ENCODE results near the gene GNG11. TPM values are rescaled to one million over a fixed set of nuclear protein-coding genes. Genes with fewer than 3 reads are reported as not detected.

GNG11 gene
- polyA plus RNA-seq, 1 donor (not counting 4 experiments of a cell fraction or from before 2014, with no cell fraction given), result 1.0 TPM

DNA sequence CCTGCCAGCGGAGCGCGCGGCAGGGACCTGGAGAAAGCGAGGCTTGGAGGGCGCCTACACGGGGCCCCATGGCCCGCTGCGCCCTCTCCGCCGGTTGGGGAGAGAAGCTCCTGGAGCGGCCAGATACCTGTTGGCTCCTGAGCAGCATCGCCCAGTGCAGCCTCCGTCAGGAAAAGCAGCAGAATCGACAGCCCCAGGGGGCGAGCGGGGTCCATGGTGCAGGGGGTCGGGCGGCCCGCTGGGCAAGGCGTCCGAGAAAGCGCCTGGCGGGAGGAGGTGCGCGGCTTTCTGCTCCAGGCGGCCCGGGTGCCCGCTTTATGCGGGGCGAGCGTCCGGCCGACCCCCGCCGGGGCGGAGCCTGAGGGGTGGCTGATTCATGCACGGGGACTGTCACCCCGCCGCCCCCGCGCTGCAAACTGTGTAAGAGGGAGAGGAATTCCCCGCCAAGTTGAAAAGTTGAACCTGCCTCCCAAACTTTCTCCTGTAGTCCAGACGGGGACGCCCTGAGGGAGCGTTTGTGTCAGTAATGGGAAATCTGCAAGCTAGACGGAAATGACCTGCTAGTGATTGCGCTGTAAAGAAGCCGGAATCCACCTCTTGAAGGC lies 31.0 kb upstream of the GNG11 start, which contains the start of gene TFPI2:
Gene TFPI2 (minus strand): TSS at position 290 of the 605 bp plus-strand sequence. CDS start 75 bp downstream, at position 215.
- H3K27me3 ChIP-seq (ENCODE audit: control insufficient read depth, extremely low read depth, insufficient read depth, low read length), result no peaks in the 10 kb centered on the region
- peak within 1 kb of the TSS; percentile 50 to 83 (median 77) for H3K4me3 ChIP-seq (ENCODE audit: control insufficient read depth in 2 of 3, extremely low read depth in 1 of 3, insufficient read depth in 2 of 3, low read depth in 1 of 3, low read length in 3 of 3)
- H3K4me1 ChIP-seq (ENCODE audit: control insufficient read depth, extremely low read depth, insufficient read depth, low read length), result peaks cover 11% of the 10 kb centered on the region
- H4K20me1 ChIP-seq (ENCODE audit: control insufficient read depth, extremely low read depth, insufficient read depth, low read length), result no peaks in the 10 kb centered on the region
- H2AFZ ChIP-seq (ENCODE audit: control insufficient read depth, low read length), result peak within 1 kb of the TSS; percentile 85
- H3K4me2 ChIP-seq (ENCODE audit: control insufficient read depth, extremely low read depth, insufficient read depth, low read depth, low read length), result peak within 1 kb of the TSS; percentile 86
- H3K9me3 ChIP-seq (ENCODE audit: control insufficient read depth, low read depth, low read length), result no peaks in the 10 kb centered on the region
- TF ChIP-seq, protein P1, sequence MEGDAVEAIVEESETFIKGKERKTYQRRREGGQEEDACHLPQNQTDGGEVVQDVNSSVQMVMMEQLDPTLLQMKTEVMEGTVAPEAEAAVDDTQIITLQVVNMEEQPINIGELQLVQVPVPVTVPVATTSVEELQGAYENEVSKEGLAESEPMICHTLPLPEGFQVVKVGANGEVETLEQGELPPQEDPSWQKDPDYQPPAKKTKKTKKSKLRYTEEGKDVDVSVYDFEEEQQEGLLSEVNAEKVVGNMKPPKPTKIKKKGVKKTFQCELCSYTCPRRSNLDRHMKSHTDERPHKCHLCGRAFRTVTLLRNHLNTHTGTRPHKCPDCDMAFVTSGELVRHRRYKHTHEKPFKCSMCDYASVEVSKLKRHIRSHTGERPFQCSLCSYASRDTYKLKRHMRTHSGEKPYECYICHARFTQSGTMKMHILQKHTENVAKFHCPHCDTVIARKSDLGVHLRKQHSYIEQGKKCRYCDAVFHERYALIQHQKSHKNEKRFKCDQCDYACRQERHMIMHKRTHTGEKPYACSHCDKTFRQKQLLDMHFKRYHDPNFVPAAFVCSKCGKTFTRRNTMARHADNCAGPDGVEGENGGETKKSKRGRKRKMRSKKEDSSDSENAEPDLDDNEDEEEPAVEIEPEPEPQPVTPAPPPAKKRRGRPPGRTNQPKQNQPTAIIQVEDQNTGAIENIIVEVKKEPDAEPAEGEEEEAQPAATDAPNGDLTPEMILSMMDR (optimal IDR thresholded peaks at IDR 0.05 in 1 of 3, IDR thresholded peaks at IDR 0.05 in 1 of 3, conservative IDR thresholded peaks at IDR 0.05 in 1 of 3; ENCODE audit: extremely low read depth in 1 of 3, insufficient read depth in 2 of 3, low read length in 3 of 3), result peak in 2 of 3 experiments; percentile 19 to 39
- no peak for TF ChIP-seq EZH2 (IDR thresholded peaks at IDR 0.05; ENCODE audit: low read length)
- H3K9ac ChIP-seq (ENCODE audit: control insufficient read depth, extremely low read depth, insufficient read depth, low read length), result peak within 1 kb of the TSS; percentile 80
- H3K36me3 ChIP-seq (ENCODE audit: control insufficient read depth in 2 of 2, extremely low read depth in 1 of 2, insufficient read depth in 2 of 2, low read length in 2 of 2), result no peaks in the 10 kb centered on the region
- no peaks in the 10 kb centered on the region for H3K9me1 ChIP-seq (ENCODE audit: control insufficient read depth, extremely low read depth, insufficient read depth, low read length)
- dilution Hi-C loops (cut with MboI; ENCODE audit: extremely low pct_ligation_motif_present, low sequenced_read_pairs), result no loop called here
- H3K79me2 ChIP-seq (ENCODE audit: control insufficient read depth, insufficient read depth, low read length), result no peaks in the 10 kb centered on the region
- H3K27ac ChIP-seq (ENCODE audit: control insufficient read depth, insufficient read depth, low read length), result peak within 1 kb of the TSS; percentile 73
- DNase-seq (ENCODE audit: low read depth, low spot score), result no peak
- peak; percentile 68 for FAIRE-seq

DNA sequence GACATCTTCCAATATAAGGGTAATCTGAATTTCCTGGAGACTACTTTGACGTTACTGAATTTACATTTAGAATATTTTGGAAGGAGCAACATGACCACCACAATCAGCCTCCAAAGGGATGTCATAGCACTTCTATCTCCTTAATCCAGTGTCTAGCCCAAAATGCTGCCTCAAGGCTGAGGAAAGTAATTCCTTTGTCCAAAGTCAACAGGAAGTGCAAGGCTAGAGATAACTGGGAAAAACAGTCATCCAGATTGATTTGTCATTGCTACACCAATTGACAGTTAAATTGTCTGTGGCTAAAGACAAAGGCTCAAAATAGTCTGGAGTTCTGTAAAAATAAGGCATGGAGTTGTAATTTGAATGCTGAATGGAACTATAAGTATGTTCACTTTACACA lies 27.1 kb upstream of the GNG11 start:
- no peak for TF ChIP-seq EZH2 (IDR thresholded peaks at IDR 0.05; ENCODE audit: low read length)
- TF ChIP-seq, protein P1 (optimal IDR thresholded peaks at IDR 0.05 in 1 of 3, IDR thresholded peaks at IDR 0.05 in 1 of 3, conservative IDR thresholded peaks at IDR 0.05 in 1 of 3; ENCODE audit: extremely low read depth in 1 of 3, insufficient read depth in 2 of 3, low read length in 3 of 3), result no peak
- Histone ChIP-seq H3K4me3 (ENCODE audit: control insufficient read depth in 2 of 3, extremely low read depth in 1 of 3, insufficient read depth in 2 of 3, low read depth in 1 of 3, low read length in 3 of 3) (no peak overlapping the region), H2AFZ (ENCODE audit: control insufficient read depth, low read length) (no peak overlapping the region), H3K4me1 (ENCODE audit: control insufficient read depth, extremely low read depth, insufficient read depth, low read length) (peaks cover 5% of the 10 kb centered on the region), H3K4me2 (ENCODE audit: control insufficient read depth, extremely low read depth, insufficient read depth, low read depth, low read length) (no peak overlapping the region), H3K36me3 (ENCODE audit: control insufficient read depth in 2 of 2, extremely low read depth in 1 of 2, insufficient read depth in 2 of 2, low read length in 2 of 2) (no peaks in the 10 kb centered on the region), H3K9me1 (ENCODE audit: control insufficient read depth, extremely low read depth, insufficient read depth, low read length) (no peaks in the 10 kb centered on the region), H3K79me2 (ENCODE audit: control insufficient read depth, insufficient read depth, low read length) (no peaks in the 10 kb centered on the region), H4K20me1 (ENCODE audit: control insufficient read depth, extremely low read depth, insufficient read depth, low read length) (no peaks in the 10 kb centered on the region), H3K27me3 (ENCODE audit: control insufficient read depth, extremely low read depth, insufficient read depth, low read length) (no peaks in the 10 kb centered on the region), H3K9me3 (ENCODE audit: control insufficient read depth, low read depth, low read length) (no peaks in the 10 kb centered on the region), H3K27ac (ENCODE audit: control insufficient read depth, insufficient read depth, low read length) (no peak overlapping the region), H3K9ac (ENCODE audit: control insufficient read depth, extremely low read depth, insufficient read depth, low read length) (no peak overlapping the region)
- dilution Hi-C loops (cut with MboI; ENCODE audit: extremely low pct_ligation_motif_present, low sequenced_read_pairs), result no loop called here
- DNase-seq (ENCODE audit: low read depth, low spot score) (no peak), FAIRE-seq (peak; percentile 77)

All from keratinocyte (primary cell).